IMR-90 (cell line): ENCODE measurements around the gene WRAP73.

ENCODE experiments used
- TF ChIP-seq, protein P1 (sequence below): conservative IDR thresholded peaks from 2 replicates; pipeline ENCODE4 v1.5.1; 2012; ENCODE audit warnings: mild to moderate bottlenecking, low read depth, low read length, improper control_type of control experiment
- TF ChIP-seq, protein P2 (sequence below): fragments of 150-350 bp; IDR thresholded peaks from 2 replicates; pipeline ENCODE4 v1.6.1; 2017; ENCODE audit warnings: mild to moderate bottlenecking, antibody characterized with exemption, low read length, low read depth

DNA sequence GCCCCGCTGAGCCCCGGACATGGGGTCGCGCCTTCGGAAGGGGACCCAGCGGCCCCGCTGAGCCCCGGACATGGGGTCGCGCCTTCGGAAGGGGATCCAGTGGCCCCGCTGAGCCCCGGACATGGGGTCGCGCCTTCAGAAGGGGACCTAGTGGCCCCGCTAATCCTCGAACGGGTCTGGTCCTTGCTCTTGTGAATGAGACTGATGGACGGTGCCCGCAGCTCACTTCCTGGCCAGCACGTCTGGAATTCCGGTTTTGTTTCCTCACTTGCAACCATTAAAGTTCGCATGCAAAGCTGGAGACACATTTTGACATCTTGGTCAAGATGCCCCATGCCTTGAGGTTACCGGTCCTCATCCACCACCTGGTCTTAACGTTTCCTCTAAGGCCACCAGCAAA is 5.6 kb downstream of the WRAP73 start:
- TF ChIP-seq, protein P1, sequence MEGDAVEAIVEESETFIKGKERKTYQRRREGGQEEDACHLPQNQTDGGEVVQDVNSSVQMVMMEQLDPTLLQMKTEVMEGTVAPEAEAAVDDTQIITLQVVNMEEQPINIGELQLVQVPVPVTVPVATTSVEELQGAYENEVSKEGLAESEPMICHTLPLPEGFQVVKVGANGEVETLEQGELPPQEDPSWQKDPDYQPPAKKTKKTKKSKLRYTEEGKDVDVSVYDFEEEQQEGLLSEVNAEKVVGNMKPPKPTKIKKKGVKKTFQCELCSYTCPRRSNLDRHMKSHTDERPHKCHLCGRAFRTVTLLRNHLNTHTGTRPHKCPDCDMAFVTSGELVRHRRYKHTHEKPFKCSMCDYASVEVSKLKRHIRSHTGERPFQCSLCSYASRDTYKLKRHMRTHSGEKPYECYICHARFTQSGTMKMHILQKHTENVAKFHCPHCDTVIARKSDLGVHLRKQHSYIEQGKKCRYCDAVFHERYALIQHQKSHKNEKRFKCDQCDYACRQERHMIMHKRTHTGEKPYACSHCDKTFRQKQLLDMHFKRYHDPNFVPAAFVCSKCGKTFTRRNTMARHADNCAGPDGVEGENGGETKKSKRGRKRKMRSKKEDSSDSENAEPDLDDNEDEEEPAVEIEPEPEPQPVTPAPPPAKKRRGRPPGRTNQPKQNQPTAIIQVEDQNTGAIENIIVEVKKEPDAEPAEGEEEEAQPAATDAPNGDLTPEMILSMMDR = no peak
- TF ChIP-seq, protein P2, sequence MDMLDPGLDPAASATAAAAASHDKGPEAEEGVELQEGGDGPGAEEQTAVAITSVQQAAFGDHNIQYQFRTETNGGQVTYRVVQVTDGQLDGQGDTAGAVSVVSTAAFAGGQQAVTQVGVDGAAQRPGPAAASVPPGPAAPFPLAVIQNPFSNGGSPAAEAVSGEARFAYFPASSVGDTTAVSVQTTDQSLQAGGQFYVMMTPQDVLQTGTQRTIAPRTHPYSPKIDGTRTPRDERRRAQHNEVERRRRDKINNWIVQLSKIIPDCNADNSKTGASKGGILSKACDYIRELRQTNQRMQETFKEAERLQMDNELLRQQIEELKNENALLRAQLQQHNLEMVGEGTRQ = no peak
